Measurements from ENCODE around the gene PTCSC3.

- TF ChIP-seq CTCF (IDR thresholded peaks at IDR 0.05; ENCODE audit: poor library complexity) (no peak), EZH2 (IDR thresholded peaks at IDR 0.05; ENCODE audit: borderline replicate concordance) (no peak), EZH2phosphoT487 (IDR thresholded peaks at IDR 0.05; ENCODE audit: low read depth, severe bottlenecking, unreplicated experiment) (no peak)
These were observed 89.1 kb downstream of the PTCSC3 start for GRCh38 chr14:36087411-36087810.

Data from hepatocyte (in vitro differentiated cells).